ENCODE results near the gene GALT.

GALT gene

GRCh38 chr9:34646211-34647083 is at the start of gene GALT:
TSS of gene GALT (plus strand) at chr9:34646675. CDS start at chr9:34646705, 30 bp downstream.
- DNase-seq = peak; percentile 76 to 84

- DNase-seq = no peak
These were observed 46.9 kb upstream of the GALT start for GRCh38 chr9:34599546-34599945.

GRCh38 chr9:34600908-34601307 is 45.6 kb upstream of the GALT start:
- DNase-seq = no peak

- DNase-seq = no peak
These were observed 44.4 kb upstream of the GALT start for GRCh38 chr9:34601937-34602573.

- peak; percentile 25 to 33 for DNase-seq
These were observed 42.8 kb upstream of the GALT start for GRCh38 chr9:34603610-34604231.

GRCh38 chr9:34606190-34606589 is 40.3 kb upstream of the GALT start:
- DNase-seq = no peak

GRCh38 chr9:34606905-34607304 is 39.6 kb upstream of the GALT start:
- DNase-seq = no peak

GRCh38 chr9:34607331-34607730 is 39.1 kb upstream of the GALT start:
- no peak for DNase-seq

GRCh38 chr9:34610434-34611206 is 35.9 kb upstream of the GALT start:
- DNase-seq = no peak

GRCh38 chr9:34611251-34611810 is 35.1 kb upstream of the GALT start:
- DNase-seq = no peak

- DNase-seq = peak; percentile 39 to 46
These were observed 34.4 kb upstream of the GALT start, which contains the start of gene RPP25L for GRCh38 chr9:34611811-34612787. TSS of gene RPP25L (minus strand) at chr9:34612097. CDS start at chr9:34611296, 801 bp downstream.

GRCh38 chr9:34612788-34613390 is 33.6 kb upstream of the GALT start:
- DNase-seq = peak; percentile 21 to 47

- no peak for DNase-seq
These were observed 31.3 kb upstream of the GALT start for GRCh38 chr9:34615132-34615531.

- DNase-seq = peak; percentile 44 to 69
These were observed 26.1 kb upstream of the GALT start, which contains the start of gene DCTN3 for GRCh38 chr9:34620061-34620994. TSS of gene DCTN3 (minus strand) at chr9:34620495. CDS start at chr9:34620464, 31 bp downstream.

- no peak for DNase-seq
These were observed 22.9 kb upstream of the GALT start for GRCh38 chr9:34623374-34624235.

GRCh38 chr9:34624475-34625185 is 21.8 kb upstream of the GALT start:
- DNase-seq = no peak

GRCh38 chr9:34625186-34625486 is 21.3 kb upstream of the GALT start:
- DNase-seq = no peak

Data from NCI-H187 (cell line).